Vagina (tissue), 2 donors: ENCODE measurements around the gene CLPTM1L.

Source experiments
- CTCF ChIP-seq, 3 experiments: fragments of 450-650 bp in 2 of 3; fragments of 200-600 bp in 1 of 3; sonication (generic) in 1 of 3; IDR thresholded peaks; one replicate each; pipeline ENCODE4 v1.5.1; 2017 to 2019; ENCODE audit warnings: antibody characterized with exemption in 3 of 3, mild to moderate bottlenecking in 2 of 3, moderate library complexity in 2 of 3
- POLR2A ChIP-seq, 2 donors: fragments of 450-650 bp; IDR thresholded peaks; one replicate each; pipeline ENCODE4 v1.6.1; 2017; ENCODE audit warnings: antibody characterized with exemption in 2 of 2, mild to moderate bottlenecking in 2 of 2, moderate library complexity in 2 of 2

GRCh38 chr5:1383344-1383743 lies 38.4 kb upstream of the CLPTM1L start:
- TF ChIP-seq CTCF (IDR thresholded peaks at IDR 0.05): no peak
- TF ChIP-seq POLR2A (IDR thresholded peaks at IDR 0.05): no peak
